ENCODE results near the gene TFDP2.
A peak's percentile ranks its signal among the peaks of the same experiment; 100 is the strongest.
"Not testable (repeated sequence)": the region's sequence is repeated elsewhere in the genome, so short reads cannot be mapped to it uniquely, and the experiment has no call there.

The TFDP2 gene

DNA sequence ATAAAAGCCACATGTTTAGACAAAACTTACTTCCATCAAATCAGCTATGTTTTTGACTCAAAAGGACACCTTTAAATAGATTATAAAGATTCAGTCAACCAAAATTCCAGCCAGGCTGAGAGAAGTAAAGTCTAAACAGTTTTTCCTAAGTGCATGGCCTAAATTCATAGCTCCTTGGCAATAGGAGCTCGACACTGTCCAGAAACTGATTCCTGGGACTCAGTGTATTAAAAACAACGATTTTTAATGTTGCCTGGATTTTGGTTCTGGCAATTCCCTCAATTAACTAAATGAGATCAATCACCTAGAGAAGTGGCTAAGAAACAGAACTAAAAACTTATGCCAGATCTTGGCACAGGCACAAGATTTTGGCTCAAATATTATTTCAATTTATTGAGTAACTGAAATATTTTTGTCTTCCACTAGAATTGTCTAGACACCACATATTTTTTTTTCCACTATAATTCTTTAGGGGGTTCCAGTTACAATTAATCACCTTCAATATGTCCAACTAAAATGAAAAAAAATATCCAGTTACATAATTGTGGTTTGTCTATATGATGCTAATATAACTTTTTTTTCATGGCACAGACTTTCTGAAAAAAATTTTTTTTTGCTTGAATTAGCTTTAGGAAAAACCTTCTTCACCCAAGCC, 135.9 kb downstream of the TFDP2 start:
- no peak for DNase-seq

DNA sequence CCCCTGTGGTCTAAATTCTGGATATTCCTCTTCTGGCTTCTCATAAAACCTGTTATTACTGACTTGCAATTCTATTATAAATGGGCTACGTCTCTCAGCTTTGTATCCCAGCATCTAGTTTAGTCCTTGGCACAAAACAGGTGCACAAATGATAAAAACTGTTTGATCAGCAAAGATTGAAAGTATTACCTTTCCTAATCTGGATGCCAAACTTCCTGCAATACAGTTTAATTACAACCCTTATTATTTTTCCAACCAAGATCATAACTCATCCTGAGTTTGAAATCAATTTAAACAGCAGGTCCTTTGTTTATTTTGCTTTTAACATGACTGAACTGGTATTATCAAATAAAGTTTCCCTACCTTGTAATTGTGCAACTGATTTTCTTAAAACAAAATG, 140.3 kb downstream of the TFDP2 start:
- no peak for DNase-seq

DNA sequence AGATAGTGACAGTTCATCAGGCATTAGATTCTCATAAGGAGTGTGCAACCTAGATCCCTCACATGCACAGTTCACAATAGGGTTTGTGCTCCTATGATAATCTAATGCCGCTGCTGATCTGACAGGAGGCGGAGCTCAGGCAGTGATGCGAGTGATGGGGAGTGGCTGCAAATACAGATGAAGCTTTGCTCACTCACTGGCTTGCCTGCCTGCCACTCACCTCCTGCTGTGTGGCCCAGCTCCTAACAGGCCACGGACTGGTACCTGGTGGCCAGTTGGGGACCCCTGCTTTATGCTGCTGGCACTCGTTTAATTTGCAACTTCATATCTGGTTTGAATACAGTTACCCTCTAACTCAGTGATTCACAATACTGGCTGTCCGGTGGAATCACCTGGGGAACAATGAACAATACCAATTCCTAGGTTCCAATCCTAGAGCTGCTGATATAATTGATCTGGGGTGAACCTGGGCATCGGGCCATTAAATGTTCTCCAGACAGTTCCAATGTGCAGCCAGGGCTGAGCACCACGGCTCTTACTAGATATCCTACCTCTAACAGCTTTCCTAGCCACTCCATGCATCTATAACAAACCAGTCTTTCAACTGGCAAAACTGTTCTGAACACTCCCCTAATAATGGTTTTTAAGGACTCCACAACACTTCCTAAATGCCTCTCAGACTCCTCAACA, 141.5 kb downstream of the TFDP2 start:
- no peak for DNase-seq

DNA sequence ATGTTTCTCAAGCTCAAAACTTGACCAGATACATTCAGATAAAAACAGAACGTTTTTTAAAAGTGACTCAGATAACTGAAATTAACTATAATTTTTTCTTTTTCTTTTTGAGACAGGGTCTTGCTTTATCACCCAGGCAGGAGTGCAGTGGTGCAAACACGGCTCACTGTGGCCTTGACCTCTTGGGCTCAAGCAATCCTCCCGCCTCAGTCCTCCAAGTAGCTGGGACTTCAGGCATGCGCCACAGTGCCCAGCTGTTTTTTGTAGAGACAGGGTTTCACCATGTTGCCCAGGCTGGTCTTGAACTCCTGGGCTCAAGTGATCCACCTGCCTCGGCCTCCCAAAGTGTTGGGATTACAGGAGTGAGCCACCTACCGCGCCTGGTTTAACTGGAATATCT, 144.4 kb downstream of the TFDP2 start:
- DNase-seq = not testable (repeated sequence)

DNA sequence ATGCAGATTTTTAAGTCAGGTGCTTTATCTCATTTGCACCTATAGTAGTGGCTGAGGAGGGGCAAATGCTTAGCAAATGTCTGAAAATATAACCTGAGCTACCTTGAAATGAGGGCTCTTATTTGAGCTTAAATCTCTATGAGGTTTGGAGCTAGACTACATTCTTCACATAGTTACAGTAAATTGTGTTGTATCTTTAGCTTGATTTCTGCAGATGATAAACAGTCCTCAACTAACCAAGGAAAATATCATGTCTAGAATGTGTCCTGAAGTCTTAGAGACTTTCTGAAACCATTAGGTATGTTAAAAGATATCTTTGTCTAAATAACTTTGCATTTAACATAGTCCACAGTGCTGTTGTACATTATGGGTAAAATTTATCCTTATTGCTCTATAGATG, 145.3 kb downstream of the TFDP2 start:
- DNase-seq = no peak

DNA sequence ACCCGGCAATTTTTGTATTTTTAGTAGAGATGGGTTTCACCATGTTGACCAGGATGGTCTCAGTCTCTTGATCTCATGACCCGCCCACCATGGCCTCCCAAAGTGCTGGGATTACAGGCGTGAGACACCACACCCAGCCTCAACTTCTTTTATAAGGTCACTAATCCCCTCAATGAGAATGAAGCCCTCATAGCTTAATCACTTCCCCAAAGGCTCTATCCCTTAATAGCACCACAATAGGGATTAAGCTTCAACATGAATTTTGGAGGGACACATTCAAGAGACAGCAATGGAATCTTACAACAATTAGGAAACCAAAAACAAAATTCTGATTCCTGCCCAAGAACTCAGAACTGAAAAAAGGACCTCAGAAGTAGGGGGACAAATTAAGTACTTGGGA, 146.1 kb downstream of the TFDP2 start:
- no peak for DNase-seq

DNA sequence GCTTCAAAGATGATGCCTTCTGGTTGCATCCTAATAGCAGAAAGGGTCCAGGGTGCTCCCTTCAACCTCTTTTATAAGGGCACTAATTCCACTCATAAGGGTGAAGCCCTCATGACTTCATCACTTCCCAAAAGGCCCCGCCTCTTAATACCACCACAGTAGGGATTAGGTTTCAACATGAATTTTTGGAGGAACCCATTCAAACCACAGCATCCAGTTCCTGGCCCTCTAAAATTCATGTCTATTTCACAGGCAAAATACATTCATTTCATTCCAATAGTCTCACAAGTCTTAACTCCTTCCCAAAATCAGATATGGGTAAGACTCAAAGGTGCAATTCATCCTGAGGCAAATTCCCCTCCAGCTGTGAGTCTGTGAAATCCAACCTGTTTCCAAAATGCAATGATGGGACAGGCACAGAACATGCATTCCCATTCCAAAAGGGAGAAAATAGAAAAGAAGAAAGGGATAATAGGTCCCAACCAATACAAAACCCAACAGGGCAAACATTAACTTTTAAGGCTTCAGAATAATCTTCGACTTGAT, 148.9 kb downstream of the TFDP2 start:
- DNase-seq = no peak

DNA sequence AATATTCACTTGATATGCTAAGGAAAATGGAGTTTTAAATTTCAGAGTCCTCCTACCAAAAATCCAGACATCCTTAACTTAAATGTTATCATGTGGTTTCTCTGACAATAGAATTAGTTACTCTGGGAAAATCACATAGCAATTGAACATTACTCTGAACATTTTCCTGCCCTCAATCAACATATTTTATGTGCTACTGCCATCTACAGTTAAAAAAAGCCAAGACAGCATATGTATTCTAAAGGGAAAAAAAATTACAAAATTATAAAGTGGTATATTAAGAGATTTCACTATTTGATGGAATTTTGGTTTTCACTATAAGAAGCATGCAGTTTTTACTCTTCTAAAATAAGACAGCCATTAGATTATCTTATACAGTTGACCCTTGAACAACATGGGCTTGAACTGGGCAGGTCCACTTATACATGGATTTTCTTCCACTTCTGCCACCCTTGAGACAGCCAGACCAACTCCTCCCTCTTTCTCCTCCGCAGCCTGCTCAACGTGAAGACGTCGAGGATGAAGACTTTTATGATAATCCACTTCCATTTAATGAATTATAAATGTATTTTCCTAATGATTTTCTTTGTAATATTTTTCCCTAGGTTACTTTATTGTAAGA, 150.6 kb downstream of the TFDP2 start:
- DNase-seq = peak; percentile 17

DNA sequence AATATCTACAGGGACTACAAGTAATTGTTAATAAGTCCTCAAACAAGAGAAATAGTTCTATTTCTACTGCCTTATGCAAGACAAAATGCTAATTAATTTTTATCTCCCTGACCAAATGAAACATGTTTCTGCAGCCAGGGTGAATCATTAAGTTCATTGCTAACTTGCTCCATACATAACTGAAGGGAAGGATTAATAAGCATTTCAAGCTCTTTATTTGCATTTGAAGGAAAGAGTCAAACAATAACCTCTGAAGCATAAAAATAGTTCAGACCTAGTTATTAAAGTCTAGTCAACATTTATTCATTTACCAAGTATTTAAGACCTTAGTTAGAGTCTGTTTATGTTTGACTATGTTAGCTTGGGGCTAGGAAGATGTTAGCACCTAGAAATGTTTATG, 152.9 kb downstream of the TFDP2 start:
- DNase-seq = no peak

DNA sequence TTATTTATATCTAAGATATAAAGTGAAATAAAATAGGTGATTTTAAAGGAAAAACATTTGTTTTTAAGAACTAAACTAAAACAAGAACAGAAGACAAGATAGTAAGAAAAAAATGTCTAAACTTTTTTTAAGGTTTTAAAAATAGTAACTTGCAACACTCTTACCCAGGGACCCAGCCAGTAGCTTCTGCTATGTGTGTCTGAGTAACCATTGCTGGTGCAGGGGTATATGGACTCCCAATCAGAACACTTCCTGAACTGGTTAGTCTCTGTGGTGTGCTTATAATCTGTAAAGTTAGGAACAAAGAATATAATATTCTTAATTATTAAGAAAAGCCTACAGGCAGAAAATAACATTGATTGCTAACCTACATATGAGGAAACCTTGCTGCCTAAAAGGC, 154.5 kb downstream of the TFDP2 start:
- no peak for DNase-seq

DNA sequence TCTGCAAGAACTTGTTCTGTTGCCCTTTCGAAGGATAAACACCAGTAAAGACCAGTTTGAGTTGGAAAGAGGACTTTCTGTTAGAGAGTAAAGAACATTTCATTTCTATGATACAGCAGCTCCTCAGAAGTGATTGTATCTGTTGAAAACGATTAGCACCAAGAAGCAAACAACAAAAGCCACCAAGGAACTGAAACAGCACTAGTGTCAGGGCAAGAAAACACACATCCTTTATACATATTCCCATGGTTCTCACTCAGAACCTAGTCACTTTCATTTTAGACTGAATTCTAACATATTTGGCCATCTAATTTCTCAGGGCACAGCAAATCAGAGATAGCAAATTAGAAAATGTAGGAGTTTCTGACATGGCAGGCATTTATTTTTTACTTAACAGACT, 156.8 kb downstream of the TFDP2 start:
- DNase-seq = no peak

DNA sequence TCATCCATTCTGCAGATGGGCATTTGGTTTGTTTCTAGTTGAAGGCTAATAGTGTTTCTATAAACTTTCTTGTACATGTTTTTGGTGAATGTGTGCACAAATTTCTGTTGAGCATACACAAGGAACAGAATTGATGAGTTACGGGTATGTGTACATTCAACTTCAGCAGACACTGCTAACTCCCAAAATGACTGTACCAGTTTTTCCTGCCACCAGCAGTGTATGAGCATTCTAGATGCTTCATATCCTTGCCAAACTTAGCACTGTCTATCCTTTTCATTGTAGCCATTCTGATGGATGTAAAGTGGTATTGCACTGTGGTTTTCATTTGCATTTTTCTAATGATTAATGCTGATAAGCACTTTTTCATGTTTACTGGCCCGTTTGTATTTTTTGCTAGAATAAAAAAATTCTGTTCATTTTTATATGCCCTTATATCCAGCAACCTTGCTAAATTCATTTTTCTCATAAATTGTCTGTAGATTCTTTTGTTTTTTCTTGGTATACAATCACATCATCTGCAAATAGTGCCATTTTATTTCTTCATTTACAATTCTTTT, 162.7 kb downstream of the TFDP2 start:
- DNase-seq = no peak

DNA sequence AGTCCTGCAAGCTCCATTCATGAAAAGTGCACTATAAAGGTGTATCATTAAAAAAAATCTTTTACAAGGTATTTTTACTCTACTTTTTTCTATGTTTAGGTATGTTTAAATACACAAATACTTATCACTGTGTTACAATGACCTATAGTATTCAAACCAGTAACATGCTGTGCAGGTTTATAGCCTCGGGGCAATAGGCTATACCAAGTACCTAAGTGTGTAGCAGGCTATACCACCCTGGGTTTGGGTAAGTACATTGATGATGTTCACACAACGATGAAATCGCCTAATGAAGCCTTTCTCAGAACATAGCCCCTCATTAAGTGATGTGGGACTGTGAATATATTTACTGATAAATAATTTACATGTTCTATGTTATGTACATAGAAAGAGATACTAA, 168.3 kb downstream of the TFDP2 start:
- no peak for DNase-seq

DNA sequence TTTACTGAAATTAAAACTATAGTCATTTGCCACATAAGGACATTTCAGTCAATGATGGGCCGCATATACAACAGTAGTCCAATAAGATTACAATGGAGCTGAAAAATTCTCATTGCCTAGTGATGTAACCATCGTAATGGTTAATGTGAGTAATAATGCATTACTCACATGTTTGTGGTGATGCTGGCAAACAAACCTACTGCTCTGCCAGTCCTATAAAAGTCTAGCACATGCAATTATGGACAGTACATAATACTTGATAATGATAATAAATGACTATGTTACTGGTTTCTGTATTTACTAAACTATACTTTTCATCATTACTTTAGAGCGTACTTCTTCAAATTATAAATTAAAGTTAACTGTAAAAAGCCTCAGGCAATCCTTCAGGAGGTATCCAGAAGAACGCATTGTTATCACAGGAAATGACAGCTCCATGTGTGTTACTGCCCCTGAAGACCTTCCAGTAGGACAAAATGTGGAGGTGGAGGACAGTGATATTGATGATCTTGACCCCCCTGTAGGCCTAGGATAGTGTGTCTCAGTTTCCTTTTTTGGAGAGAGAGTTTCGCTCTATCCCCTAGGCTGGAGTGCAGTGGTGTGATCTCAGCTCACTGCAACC, 170.2 kb downstream of the TFDP2 start:
- DNase-seq = no peak

DNA sequence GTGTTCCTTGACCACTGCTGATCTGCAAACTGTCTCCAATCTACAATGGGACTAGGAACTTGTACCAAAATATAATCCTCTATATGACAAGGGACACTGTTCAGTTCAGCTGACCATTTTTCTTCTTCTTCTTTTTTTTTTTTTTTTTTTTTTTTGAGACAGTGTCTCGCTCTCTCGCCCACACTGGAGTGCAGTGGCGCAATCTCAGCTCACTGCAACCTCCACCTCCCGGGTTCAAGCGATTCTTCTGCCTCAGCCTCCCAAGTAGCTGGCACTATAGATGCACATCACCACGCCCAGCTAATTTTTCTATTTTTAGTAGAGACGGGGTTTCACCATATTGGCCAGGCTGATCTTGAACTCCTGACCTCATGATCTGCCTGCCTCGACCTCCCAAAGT, 174.6 kb downstream of the TFDP2 start:
- DNase-seq = not testable (repeated sequence)

DNA sequence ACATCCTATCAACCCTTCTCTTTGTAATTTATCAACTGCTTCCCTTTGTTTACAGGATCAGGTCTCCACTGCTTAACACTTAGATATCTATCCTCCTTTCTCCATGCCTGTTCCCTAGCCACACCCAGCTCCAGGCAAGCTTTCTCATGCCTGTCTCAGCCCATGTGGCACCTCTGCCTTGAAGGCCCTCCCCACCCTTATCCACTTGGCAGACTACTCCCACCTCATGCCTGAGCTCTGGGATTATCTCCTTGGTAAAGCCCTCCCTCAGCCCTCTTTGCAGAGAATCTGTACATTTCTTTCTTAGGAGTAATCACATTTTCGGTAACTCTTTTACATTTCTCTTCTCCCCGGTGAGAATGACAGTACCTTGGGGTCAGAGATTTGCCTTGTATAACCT, 176.9 kb downstream of the TFDP2 start:
- no peak for DNase-seq

DNA sequence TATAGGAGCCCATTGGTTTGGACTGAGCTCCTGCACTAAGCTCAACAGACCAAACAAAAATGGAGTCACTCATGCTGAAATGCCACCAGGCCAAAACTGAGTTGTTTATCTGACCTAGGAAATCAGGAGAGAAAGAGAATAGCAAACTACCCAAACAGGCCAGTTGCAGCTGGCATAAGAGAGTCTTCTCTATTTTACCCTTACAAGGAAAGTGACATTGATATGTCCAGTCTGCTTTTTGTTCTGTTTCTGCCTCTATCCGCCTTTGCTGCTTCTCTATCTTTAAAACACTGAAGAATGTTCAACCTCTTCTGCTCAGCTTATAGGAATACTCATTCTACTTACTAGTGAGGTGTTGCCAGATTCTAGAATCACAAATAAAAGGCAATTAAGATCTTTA, 177.8 kb downstream of the TFDP2 start:
- DNase-seq = no peak

DNA sequence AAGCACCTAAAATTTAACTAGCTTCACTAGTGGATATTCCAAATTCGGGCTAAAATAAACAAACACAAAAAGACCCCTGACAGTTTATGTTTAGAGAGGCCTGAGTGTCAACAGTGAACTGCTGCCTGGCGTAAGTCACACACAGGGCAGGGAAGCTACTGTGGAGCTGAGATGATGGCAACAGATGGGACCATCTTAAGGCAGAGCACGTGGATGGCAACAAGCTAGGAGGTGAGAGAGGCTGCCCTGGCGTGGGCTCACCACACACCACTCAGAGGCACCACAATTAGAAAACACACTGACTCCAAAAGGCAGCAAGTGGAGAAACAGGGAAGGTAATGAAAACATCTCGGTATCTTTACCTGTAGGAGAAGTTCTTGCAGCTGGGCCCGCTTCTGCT, 179.6 kb downstream of the TFDP2 start:
- no peak for DNase-seq

DNA sequence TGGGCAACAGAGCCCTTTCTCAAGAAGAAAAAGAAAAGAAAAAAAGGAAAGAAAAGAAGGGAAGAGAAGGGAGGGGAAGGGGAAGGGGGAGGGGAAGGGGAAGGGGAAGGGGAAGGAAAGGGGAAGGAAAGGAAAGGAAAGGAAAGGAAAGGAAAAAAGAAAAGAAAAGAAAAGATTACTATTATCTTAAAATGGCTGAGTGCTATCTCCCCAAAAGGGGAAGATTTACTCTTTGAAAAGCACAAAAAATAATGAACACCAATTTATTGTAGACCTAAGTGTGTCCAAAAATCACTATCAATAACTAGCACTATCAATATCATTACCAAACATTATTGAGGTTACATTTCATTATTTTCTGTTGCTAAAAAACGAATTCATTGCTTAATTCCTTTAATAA, 183.9 kb downstream of the TFDP2 start:
- no peak for DNase-seq

DNA sequence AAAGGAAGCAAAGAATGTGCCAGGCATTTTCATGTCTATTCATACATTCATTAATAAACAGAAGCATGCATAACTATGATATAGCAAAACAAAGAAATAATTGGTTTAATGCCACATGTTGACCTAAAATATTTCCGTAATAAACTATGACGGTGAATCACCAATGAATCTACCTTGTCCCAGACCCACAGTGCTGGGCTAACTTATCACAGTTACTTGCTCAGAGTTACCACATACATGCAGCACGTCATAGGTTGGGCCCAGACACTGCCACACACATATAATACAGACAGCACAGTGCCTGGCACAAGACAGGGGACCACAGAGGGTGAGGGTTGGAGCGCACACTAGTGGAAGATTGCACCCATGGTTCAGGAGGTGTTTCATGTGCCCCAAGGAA, 186.0 kb downstream of the TFDP2 start:
- no peak for DNase-seq

DNA sequence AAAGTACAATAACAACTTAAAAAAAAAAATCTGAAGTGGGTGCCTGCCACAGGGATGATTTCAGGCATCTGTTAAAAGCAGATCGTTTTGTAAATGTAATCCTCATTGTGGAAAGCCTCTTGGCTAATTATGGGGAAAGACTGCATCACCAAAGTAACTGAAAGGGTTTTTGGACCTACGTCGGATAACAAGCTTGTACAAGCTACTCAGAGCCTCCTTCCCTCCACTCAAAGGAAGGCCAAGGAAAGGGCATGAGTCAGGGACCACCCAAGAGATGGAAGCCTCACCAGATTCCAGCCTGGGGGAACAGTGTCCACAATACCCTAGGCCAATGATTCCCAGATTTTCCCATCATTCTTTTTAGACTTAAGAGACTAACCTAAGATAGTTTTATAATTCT, 188.6 kb downstream of the TFDP2 start:
- DNase-seq = no peak

DNA sequence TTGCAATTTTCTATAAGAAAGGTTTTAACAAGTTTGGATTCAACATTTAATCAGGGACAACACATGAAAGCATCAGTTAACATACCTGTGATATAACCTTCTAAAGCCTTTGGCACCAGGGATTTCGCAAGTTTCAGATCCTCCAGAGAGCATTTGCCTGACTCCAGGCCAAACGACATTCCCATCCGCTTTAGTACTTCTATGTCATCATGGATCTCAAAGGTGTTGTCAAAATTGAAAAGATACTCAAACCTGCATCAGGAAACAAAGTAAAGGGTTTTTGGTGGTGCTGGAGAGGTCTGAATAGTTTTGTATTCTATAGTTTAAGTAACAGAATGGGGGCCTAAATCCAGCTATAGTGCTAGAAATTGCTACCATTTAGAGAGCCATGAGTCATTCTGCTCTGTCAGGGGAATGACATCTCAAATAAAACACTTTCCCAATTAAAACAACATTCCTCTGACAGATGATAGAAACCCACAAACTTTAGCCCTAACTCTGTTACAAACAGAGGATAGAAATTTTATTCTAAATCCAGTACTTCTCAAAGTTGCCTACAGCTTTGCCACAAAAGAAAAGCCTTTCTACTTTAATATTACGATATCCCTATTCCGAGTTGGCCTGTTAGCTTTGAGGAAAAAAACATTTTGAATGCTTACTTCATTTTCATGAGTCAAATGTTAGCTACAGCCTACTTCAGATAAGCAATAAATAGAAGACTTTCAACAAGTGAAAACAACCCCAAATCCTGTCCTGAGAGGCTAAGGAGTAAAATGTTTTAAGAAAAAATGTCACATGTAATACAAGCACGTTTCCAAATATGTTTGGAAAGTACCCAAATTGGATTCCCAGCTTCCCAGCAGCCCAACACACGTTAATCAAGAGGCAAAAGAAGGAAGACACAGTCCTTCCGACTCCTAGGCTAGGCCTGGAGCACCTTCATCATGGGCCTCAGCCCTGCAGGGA, 189.5 kb downstream of the TFDP2 start:
- DNase-seq = no peak
